ENCODE data around the gene GBGT1.

Gene GBGT1

DNA sequence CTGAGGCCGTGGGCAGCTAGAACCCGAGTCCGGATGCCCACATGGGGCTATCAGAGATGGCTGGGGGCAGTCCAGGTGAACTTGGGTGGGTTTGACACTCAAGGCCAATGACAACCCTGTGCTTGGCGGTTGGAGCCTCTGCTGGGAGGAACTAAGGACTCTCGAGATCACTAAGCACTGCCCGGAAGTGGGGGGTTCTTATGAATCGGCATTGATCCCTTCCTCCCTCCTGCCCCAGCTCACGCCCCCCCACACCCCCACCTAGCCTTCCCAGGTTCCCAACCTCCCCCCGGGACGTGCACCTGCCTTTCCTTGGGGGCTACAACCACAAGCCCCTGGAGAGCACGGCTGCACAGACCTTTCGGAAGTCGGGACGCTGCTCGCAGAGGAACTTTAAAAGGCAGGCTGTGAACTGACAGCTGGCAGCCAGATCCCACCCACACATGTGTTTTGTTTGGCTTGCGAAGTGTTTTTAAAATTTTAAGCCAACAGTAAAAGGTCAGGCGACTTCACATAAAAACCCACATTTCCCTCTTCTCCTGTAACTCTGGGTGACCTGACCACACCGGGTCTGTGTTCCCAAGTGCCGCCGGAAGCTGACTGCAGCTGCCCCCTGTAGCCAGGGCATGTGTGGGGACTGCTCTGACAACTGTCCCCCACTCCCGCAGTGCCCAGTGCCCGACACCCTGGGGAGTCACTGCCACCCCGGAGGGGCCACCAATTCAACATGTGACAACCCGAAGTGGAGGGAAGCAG is 37.6 kb downstream of the GBGT1 start:
- peak; percentile 65 for DNase-seq (ENCODE audit: low read depth)

DNA sequence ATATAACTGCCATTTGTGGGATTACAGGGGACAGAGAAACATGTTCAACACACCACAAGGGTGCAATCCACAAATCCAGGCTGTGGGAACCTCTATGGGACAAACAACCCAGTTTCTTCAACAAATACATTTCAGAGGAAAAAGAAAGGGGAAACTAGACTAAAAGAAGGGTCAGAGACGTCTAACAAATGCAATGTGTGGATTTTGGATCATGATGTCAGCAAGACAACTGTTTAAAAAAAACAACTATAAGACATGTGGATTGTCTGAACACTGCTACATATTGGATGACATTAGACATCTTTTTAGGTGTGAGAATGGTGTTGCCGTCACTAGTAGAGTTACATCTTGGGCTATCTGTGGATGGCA is 38.8 kb downstream of the GBGT1 start:
- no peak for DNase-seq (ENCODE audit: low read depth)

DNA sequence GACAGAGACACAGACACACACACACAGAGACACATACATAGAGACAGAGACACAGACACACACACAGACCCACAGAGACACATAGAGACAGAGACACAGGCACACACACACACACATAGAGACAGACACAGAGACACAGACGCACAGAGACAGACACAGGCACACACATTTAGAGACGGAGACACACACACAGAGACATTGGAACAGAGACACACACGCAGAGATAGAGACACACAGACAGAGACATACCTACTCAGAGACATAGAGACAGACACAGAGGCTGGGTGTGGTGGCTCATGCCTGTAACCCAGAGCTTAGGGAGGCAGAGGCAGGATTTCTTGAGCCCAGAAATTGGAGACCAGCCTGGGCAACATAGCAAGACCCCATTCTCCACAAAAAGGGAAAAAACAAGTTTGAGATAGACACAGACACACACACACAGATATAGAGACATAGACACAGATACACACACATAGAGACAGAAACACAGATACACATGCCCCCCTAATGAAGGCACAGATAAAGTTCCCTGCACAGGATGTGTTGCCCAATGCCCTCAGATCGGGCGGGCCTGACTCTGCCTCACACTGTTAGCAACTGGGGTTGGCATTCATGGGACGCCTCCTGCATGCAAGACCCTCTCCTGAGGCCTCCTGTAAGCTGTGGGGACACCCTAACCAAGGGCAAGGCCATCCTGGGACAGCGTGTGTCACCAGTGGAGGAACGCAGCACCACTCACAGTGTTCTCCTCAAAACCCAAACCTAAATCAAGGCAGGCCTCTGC is 39.4 kb downstream of the GBGT1 start:
- DNase-seq (ENCODE audit: low read depth): no peak

DNA sequence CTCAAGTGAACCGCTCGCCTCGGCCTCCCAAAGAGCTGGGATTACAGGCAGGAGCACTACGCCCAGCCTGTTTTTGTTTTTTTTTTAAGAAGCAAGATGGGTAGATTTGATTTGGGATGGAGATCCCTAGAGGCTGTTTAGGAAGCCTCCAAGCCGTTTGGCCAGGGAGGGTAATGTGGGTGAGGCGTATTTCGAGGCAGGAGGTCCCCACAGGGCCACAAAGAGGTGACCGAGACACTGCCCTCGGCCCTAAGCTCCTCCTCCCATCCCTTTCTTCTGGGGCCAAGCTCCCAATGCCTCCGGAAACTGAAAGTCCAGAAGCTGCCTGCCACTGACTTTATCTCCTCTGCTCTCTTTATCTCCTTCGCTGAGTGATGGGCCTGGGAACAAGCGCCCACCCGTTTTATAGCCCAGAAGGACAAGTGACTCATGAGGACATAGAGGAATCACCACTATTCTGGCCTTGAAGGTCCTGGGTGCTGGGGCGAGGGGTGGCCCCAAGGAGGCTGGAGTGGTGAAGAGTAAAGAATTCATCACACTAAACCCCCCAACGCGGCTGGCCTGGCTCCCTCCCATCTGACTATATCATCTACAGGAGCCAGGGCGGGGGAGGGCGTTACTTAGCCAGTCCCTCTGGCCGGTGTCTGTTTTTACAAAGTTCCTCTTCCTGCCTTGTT is 40.6 kb downstream of the GBGT1 start:
- peak; percentile 31 for DNase-seq (ENCODE audit: low read depth)

DNA sequence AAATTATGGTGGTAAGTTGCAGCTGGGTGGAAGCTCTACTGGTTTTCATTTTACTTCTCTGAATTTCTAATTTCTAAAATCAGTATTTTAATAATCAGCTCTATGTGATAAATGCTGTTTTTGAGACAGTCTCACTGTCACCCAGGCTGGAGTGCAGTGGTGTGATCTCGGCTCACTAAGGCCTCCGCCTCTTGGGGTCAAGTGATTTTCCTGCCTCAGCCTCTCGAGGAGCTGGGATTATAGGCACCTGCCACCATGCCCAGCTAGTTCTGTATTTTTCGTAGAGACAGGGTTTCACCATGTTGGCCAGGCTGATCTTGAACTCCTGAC is 41.1 kb downstream of the GBGT1 start:
- DNase-seq (ENCODE audit: low read depth): no peak

DNA sequence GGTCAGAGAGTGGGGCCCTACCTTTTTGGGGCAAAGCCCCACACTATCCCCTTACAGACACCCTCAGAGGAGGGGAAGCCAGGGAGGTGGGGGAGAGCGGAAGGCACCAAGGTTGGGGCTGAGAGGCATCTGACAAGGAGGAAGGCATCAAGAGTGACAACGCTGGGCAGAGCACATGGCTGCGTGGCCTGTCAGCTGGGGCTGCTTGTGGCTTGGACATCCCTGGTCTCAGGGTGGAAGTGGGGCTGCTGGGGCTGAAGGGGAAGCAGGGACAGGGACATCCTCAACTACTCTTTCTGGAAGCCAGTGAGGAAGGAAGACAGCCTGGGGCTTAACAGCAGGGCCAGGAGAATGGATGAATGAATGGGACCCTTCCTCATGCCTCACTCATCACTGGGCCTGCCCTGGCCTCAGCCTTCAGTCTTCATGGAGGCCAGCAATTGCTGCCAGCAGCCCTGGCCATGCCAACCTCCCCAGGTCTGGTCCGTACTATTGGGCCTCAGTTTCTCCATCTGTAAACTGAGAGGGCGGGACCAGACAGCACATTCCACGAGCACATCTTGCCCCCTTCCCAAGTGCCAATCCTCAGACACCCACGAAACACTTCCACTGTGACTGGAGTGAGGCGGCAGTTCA is 41.7 kb downstream of the GBGT1 start:
- DNase-seq (ENCODE audit: low read depth): no peak

DNA sequence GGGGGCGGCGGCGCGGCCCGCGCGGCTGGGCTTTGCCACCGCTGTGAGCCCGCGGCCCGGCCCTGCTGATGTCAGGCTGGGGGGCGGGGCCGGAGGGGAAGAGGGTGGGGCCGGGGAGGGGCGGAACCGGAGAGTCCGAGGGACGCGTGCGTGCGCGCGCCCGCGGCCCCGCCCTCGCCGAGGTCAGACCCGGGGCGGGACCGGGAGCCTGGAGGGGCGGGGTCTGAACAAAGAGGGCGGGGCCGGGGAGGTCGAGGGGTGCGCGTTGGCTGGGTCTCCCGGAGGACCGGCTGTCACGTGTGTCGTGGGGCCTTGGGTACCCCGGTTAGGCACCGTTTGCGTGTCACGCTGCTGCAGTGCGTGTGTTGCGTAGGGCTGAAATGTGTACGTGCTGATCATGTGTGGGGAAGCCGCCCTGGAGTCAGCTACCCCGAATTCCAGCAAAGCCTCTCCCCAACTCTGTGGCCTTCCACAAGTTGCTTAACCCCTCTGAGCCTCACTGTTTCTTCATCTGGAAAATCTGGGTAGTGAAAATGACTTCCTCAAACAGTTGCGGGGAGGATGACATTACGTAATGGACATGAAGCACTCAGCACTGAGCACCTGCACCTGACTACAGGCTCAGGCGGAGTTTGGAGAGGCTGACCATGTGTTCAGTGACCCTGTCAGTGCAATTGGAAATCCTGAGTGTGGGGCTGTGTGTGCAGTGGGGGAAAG is 42.4 kb downstream of the GBGT1 start, which contains the start of gene RALGDS:
Gene RALGDS (minus strand): TSS at position 43 of the 717 bp plus-strand sequence. CDS start 86 bp downstream, outside the sequence.
- DNase-seq (ENCODE audit: low read depth): peak; percentile 86

DNA sequence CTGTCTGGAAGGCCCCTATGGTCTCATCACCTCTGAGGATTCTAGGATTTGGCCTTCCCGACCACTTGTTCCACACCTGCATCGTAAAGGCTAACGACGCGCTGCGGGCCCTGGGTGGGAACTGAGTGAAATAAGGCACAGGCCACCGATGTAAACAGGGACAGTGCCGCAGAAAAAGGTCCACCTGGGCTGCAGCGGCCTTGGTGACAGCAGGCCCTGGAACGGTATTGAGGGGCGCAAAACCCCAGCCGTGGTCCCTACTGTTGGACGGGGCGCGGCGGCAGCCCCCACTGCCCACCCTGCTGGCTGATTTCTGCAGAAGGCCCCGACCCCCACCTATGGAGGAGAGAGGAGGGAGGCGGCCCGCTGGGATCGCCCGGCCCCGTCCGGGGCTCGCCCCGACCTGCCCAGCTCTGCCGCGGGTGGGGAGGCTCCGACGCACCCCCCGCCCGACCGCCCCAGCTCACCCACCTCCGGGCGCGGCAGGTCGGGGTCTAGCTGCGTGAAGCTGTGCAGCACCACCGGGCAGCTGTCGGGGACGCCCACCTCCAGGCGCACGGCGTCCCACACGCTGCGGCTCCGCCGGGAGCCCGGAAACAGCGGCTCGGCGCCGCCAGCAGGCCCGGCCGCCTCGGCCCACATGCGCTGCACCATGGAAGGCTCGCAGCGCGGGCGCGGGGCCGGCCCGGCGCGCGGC is 43.1 kb downstream of the GBGT1 start:
- DNase-seq (ENCODE audit: low read depth): no peak

DNA sequence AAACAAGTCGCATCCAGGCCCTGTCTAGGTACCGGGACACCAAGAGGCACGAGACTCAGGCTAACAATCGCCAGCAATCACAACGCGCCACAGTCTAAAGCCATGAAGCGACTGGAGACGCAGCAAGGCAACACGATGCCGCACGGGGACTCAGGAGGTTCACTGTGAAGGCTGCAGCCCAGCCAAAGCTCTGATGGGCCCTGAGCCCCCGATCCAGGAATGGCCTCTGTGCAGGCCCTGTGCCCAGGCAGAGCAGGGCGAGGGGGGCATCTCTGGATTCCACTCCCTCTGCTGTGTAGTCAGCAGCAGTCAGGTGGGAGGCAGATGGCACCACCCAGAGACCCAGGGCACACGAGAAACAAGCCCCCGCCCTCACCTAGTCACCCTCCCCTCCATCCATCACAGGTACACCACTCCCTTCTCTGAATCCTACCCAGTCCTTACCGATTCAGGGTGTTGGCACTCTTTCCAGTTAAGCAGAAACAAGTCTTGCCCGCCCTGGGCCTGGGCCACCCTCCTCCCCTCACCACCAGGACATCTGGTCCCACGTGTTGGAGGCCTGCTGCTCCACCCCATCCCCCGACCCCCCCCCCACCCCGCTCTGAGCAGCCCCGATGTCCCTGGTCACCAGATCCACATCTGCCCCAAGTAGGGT is 43.7 kb downstream of the GBGT1 start:
- DNase-seq (ENCODE audit: low read depth): peak; percentile 30

DNA sequence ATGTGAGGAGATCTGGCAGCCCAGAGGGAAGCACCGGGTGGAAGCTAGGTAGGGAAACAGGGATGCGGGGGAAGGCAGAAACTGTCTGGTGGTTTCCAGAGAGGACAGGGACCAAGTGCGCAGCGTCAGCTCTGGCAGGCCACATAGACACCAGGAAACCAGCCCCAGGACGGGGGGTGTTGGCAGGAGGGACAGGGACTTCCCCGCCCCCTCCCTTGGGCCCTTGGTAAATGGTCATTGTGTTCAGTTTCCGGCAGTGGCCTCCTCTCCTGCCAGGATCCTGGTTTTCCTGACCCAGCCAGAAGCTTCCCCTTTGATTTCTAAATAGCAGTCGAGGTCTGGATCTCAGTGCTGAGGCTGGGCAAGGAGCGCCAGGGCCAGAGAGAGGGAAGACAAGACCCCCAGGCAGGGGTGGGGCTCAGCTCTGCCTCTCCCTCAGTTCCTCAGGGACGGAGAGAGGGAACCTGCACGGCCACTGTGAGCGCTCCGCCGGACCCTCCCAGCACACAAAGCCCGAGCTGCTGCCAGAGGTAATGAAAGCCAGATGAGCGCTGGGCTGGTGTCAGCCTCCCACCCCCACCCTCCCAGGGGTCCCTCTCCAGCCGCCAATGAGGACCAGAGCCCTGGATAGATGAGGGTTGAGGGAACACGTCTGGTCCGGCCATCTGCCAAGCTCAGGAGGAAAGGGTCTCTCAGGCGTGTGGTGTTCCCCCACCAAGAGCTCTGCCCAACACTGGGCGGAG is 44.4 kb downstream of the GBGT1 start:
- DNase-seq (ENCODE audit: low read depth): peak; percentile 33

DNA sequence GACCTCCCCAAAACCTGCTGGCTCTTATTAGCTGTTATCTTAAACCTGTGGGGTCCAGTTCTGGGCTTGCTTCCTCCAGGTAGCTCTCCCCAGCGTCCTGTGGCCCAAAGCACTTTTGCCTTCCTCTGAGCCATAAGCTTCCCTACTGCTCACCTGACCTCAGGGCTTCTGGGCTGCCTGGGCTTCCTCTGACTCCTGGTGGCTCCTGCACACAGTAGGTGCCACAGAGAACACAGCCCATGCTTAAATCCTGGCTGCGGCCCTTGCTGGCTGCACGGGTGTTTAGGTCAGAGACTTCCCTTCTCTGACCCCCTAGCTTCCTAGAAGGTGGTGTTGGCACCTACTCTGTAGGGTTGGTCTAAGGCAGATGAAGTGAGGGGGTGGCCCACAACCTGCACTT is 45.1 kb downstream of the GBGT1 start:
- DNase-seq (ENCODE audit: low read depth): no peak

DNA sequence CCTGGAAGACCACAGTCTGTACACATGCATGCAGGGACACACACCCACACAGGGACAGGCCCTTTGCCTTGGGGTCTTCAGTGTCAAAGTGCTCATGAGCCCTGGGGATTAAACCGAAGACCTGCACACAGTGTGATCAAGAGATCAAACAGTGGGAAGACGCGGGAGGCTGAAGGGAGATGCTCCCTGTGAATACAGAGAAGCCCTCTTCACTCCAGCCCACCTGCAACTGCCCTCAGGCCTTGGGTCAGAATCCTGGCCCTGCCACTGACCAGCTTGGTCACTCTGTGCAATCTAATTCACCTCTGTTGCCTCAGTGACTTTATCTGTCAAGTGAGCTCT is 45.6 kb downstream of the GBGT1 start:
- no peak for DNase-seq (ENCODE audit: low read depth)

DNA sequence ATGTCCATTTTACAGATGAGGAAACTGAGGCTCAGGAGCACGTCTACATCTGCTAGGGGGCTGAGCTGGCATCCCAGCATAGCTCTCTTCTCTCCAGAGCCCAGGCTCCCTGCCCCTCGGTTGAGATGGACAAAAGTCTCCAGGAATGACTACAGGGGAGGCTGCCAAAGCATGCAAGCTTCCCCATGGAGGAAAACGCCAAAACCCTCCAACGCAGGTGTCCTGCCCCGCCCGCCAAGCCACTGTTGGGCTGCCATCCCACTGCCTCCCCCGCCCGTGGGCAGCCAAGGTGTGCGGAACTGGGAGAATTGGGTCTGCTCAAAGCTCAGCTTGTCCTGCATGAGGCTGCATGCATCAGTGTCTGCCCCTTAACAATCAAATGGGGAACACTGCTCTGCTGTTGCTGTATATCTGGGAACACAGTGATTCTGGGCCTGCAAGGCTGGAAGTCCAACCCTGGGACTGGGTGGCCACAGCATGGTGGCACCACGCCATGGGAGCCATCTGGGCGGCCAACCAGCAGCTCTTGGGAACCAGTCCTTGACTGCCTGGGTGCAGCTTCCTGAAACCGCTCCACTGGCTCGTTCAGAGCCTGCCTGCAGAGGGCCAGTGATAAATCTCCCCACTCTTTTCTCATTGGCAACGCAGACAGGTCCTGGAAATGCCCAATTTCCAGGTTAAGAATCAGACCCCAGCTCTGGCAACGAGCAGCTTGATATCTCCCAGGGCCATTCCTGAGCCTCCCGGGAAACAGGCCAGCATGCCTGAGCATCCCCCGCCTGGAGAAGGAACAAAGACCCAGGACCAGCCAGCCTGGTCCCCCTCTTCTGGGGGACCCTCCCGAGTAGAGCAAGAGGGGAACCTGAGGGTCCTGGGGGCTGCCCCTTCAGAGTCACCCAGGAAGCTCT is 46.2 kb downstream of the GBGT1 start:
- DNase-seq (ENCODE audit: low read depth): peak; percentile 47

DNA sequence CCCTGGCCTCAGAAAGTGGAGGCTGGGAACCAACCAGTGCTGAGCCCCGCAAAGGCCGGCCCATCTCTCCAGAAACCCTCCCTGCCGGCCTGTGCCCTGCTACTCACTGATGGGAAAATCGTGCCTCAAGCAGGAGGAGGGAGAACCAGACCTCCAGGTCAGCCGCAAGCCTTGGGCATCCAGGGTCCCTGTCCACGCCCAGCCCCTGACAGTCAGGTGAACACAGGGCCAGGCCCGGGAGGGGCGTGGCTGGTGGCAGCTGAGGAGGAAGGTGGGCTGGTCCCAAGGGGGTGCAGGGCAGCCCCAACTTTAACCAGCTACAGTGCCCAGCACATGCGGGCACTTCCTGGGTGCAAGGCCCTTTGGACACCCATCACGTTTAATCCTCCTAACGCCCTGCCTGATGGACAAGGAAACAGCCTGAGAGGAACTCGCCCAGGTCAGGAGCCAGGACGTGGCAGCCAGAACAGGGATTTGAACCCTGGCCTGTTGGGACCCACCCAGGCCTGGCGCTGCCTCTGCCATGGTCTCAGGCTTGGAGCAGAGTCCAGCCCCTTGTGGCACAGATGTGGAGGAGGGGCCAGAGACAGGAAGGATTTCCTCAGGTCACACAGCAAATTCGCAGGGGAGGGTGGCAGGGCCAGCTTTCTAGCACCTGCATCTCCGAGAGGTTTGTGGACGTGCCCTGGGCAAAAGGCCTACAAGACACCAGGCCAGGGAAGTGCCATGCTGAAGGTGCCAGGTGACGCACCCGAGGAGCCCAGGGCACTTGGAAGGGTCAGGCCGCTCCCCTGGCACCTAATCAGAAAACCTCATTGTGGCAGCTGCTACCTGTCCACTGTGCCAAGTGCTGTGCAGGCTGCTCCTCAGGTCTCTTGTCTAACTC is 47.1 kb downstream of the GBGT1 start:
- DNase-seq (ENCODE audit: low read depth): no peak

DNA sequence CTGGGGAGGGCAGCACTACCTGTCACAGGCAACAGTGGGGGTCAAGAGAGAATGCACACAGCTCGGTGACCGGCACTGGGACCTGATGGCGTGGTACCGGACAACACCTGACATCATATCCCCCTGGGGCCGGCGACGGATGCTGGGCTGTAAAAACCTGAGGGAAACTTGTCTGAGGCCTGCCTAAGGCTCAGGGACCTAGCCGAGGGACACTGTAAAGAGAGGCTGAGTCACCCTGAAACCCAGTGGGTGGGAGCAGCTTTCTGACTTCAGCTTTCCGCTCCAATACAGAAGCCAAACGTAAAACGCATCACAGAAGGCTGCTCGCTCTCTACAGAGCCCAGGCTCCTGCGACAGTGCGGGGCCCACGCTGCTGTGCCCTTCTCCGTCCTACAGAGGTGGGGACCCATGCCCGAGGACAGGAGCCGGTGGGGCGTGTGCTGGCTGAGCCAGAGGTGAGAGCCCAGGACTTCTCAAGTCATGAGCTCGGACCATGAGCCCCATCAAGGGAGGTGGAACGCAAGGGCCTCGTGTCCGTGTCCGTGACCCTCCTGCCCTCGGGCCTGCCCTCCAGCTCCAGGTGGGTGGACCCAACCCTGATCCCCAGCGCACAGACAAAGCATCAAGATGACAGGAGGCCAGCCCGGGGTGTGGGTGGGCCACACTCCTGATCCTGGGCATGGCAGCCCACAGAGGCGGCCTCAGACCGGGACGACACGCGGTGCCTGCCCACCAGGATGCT is 47.9 kb downstream of the GBGT1 start:
- peak; percentile 69 for DNase-seq (ENCODE audit: low read depth)

DNA sequence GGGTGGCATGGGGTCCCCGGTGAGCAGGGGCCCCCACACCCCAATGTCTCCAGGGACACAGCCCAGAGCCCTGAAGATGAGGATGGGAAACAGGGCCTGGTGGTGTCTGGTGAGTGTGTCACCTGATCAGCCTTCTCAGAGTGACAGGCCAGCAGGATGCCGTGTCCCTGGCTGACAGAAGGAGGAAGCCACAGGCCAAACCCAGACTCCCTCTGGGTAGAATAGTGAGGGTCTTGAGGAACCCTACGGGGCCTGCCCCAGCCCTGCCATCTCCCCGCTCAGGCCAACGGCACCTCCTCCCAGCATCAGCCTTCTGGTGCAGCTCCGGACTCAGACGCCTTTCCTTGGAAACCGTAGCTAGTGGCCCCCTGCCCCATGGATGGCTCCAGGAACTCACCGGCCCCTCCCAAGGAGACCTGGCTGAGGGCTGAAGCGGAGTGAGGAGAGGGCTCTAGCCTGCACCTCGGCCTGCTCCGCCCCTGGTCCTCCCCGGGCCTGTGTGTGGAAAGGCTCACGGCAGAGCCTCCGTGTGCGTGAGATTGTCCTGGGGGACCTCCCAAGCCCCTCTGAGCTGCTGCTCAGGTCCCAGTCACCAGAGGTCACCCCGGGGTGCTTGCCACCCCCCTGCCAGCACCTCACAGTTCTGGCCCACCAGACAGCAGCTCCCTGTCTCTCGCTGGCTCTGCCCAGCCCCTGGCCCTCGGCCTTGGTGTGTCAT is 48.7 kb downstream of the GBGT1 start:
- DNase-seq (ENCODE audit: low read depth): no peak

All from EH (cell line).